Neural crest cell (in vitro differentiated cells): Measurements from ENCODE around the gene CREB3L4. TPM values are rescaled to one million over a fixed set of nuclear protein-coding genes. Genes with fewer than 3 reads are reported as not detected.
A peak's percentile ranks its signal among the peaks of the same experiment; 100 is the strongest.

Experiments
- DNase-seq: peaks from one replicate; pipeline ENCODE4 v3.0.0; 2021; ENCODE audit warnings: low read depth, mixed read lengths, low spot score
- H3K27ac Mint-ChIP-seq: one replicate; pipeline ENCODE4 v1.8.0; 2021; ENCODE audit warnings: mild to moderate bottlenecking, mixed read lengths; ENCODE audit not compliant: unreplicated experiment
- H3K27me3 Mint-ChIP-seq: 2 replicates; pipeline ENCODE4 v1.8.0; 2021; ENCODE audit warnings: low read depth, mild to moderate bottlenecking, mixed read lengths
- H3K36me3 Mint-ChIP-seq: 2 replicates; pipeline ENCODE4 v1.8.0; 2021; ENCODE audit warnings: low read depth, mild to moderate bottlenecking, mixed read lengths
- H3K4me1 Mint-ChIP-seq: 2 replicates; pipeline ENCODE4 v1.8.0; 2021; ENCODE audit warnings: mixed read lengths
- H3K4me3 Mint-ChIP-seq: one replicate; pipeline ENCODE4 v1.8.0; 2021; ENCODE audit warnings: mild to moderate bottlenecking, mixed read lengths
- H3K9me3 Mint-ChIP-seq: 2 replicates; pipeline ENCODE4 v1.8.0; 2021; ENCODE audit warnings: mixed read lengths
- total RNA-seq: library from RNA; stranded (reverse); gene quantifications from 2 replicates; pipeline ENCODE4 v1.2.1, GENCODE V29; 2021
- TF ChIP-seq, protein P1 (sequence below): fragments of 200-600 bp; sonication (generic); conservative IDR thresholded peaks from 2 replicates; pipeline ENCODE4 v1.5.0; 2021; ENCODE audit warnings: antibody characterized with exemption, mild to moderate bottlenecking

Gene CREB3L4
- total RNA-seq, 1 donor from 2014 or later = 20.0 TPM

DNA sequence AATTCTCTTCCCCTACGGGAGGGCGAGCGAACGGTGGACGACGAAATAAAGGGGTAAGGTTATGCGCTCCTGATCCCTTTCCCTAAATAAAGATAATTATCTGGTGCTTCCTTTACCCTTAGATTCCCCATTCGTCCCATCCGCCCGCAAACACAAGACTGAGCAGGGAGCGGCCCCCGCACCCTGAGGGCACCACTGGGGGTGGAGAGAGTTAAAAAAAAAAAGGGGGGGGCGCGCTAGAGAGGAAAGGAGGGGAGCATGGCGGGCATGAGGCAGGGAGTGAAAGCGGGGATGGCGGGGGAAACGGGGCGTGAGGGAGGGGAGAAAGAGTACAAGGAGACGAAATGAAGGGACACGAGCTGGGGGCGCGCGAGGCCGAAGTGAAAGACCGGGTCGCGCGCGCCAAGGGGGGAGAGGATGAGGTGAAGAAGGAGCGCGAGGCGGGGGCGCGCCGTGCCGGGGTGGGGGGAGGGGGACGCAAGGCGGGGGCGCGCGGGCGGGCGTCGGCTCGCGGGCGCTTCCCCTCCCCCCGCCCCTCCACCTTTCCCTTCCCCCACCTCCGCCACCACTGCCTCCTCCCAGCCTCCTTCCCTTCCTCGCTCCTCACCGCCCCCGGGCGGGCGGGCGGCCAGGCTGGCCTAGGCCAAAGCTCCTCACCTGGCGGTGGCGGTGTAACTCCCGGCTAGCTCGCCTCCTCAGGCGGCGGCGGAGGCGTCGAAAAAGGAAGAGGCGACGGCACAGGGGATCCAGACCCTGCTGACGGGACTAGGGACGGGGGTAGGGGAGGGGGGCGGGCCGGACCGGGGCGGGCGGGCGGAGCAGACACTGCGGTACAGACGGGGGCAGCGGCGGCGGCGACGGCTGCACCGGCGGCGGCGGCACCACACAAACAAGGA is 45.4 kb upstream of the CREB3L4 start:
- H3K36me3 Mint-ChIP-seq = no peaks in the 10 kb centered on the region
- H3K4me1 Mint-ChIP-seq = peaks cover 35% of the 10 kb centered on the region
- peak overlapping the region; percentile 91 for H3K4me3 Mint-ChIP-seq
- H3K27ac Mint-ChIP-seq = peak overlapping the region; percentile 82
- TF ChIP-seq, protein P1, sequence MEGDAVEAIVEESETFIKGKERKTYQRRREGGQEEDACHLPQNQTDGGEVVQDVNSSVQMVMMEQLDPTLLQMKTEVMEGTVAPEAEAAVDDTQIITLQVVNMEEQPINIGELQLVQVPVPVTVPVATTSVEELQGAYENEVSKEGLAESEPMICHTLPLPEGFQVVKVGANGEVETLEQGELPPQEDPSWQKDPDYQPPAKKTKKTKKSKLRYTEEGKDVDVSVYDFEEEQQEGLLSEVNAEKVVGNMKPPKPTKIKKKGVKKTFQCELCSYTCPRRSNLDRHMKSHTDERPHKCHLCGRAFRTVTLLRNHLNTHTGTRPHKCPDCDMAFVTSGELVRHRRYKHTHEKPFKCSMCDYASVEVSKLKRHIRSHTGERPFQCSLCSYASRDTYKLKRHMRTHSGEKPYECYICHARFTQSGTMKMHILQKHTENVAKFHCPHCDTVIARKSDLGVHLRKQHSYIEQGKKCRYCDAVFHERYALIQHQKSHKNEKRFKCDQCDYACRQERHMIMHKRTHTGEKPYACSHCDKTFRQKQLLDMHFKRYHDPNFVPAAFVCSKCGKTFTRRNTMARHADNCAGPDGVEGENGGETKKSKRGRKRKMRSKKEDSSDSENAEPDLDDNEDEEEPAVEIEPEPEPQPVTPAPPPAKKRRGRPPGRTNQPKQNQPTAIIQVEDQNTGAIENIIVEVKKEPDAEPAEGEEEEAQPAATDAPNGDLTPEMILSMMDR = peak; percentile 35
- DNase-seq = no peak
- H3K27me3 Mint-ChIP-seq = peaks cover 2% of the 10 kb centered on the region
- no peaks in the 10 kb centered on the region for H3K9me3 Mint-ChIP-seq

DNA sequence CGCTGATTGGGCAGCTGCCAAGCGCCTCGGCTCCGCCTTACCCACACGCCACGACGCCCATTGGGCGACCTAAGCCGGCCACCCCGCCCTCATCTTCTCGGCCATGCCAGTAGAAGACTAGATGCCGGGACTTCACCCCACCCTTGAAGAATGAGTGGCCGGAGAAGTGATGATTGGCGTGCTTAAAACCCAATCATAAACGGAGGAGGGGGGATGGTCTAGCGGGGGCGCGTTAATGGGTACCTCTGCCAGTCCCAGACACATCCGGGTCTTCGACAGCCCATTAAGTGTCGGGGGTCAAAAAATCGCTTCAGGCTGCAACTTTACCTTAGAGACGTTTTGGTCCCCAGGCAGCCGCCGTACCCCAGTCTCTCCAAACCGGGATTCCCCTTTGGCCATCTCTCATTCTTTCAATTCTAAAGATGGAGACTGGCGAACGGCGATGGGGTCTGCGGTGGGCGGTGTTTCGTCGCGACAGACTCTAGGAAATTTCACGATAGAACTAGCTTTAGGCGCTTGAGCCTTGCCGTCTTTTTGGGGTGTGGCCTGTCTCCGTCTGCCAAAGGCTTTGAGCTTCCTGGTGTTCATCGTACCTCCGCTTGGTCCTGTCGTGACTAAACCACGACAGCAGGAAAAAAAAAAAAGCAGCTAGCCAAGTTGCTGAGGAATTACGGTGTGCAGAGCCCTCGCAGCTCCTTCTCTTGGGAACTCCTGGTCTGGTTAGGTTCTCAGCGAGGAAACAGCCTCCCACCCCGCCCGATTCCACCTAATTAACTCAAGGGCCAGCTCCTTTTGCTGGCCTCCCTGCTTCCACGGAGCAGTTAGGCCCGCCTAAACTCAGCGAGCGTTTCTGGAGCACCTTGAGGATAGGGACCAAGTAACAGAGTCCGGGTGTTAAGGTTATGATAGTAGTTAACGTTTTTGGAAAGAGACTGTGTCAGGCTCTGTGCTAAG is 44.5 kb upstream of the CREB3L4 start, which contains the start of gene GATAD2B:
Gene GATAD2B (minus strand): TSS at position 1 of the 954 bp plus-strand sequence. CDS start 94,625 bp downstream, outside the sequence.
- no peaks in the 10 kb centered on the region for H3K36me3 Mint-ChIP-seq
- TF ChIP-seq, protein P1 = no peak
- H3K9me3 Mint-ChIP-seq = no peaks in the 10 kb centered on the region
- peaks cover 39% of the 10 kb centered on the region for H3K4me1 Mint-ChIP-seq
- H3K27ac Mint-ChIP-seq = peak within 1 kb of the TSS; percentile 97
- H3K4me3 Mint-ChIP-seq = peak within 1 kb of the TSS; percentile 91
- peaks cover 2% of the 10 kb centered on the region for H3K27me3 Mint-ChIP-seq
- peak; percentile 97 for DNase-seq

DNA sequence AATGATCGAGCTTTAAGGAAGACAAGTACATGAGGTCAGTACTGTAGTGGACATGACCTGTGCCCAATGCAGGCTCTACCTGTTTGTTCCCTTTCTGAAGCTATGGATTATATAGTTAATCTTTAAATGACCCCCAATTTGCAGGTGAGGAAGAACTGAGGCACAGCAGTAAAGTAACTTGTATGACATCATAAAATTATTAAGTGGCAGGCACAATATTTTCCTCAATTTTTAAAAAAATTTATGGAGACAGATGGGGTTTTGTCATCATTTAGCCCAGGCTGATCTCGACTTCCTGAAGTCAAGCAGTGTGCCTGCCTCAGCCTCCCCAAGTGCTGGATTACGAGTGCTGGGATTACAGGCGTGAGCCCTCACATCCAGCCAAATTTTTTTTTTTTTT is 41.3 kb upstream of the CREB3L4 start:
- no peak overlapping the region for H3K27ac Mint-ChIP-seq
- H3K4me1 Mint-ChIP-seq = peaks cover 32% of the 10 kb centered on the region
- H3K27me3 Mint-ChIP-seq = peaks cover 2% of the 10 kb centered on the region
- no peaks in the 10 kb centered on the region for H3K36me3 Mint-ChIP-seq
- TF ChIP-seq, protein P1 = no peak
- peak overlapping the region; percentile 42 for H3K4me3 Mint-ChIP-seq
- no peak for DNase-seq
- H3K9me3 Mint-ChIP-seq = no peaks in the 10 kb centered on the region

DNA sequence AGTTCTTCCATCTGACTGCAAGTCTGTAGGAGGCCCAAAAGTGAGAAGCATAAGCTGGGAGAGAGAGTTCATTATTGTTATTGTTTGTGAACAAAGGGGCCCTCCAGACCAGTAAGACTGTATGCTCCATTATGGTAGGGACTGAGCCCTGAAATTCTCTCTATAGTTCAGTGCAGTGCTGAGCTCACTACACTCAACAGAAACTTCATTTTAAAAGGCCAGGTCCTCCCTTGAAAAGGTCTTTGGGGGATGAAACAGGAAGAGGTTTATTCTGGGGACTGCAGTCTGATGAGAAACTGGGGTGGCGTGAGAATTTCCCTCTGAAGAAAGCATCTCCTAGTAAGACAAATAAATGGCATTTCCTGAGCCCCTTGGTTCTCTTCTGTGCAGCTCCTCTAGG is 39.5 kb upstream of the CREB3L4 start:
- H3K4me1 Mint-ChIP-seq = peaks cover 25% of the 10 kb centered on the region
- H3K27me3 Mint-ChIP-seq = no peaks in the 10 kb centered on the region
- H3K9me3 Mint-ChIP-seq = no peaks in the 10 kb centered on the region
- H3K27ac Mint-ChIP-seq = peak overlapping the region; percentile 9
- DNase-seq = no peak
- no peaks in the 10 kb centered on the region for H3K36me3 Mint-ChIP-seq
- H3K4me3 Mint-ChIP-seq = peak overlapping the region; percentile 51
- TF ChIP-seq, protein P1 = no peak

DNA sequence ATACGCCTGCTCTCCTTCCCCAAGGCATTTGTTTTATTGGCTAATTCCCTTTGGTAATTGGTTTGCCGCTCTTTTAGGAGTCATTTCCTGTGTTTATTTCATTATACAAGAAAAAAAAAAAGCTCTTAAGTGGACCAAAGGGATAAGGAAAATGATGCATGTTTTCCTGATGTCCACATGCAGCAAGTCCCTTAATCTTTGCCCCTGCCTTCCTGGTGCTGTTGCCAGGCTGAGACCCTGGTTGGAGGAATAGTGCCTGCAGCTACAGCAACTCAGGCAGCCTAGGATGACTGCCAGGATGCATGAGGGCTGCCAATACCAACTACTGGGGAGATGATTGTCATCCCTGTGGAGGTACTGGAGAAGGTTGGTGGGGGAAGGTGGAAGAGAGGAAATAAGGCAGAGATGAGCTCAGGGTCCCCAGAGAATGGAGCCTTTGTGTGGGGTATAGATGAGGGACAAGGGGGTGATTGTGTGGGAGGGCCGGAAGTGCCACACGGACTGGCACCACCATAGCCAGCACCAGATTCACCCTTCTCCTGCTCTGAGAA is 38.8 kb upstream of the CREB3L4 start:
- Mint-ChIP-seq H3K4me1 (peaks cover 22% of the 10 kb centered on the region), H3K27me3 (no peaks in the 10 kb centered on the region), H3K4me3 (peak overlapping the region; percentile 26), H3K27ac (peak overlapping the region; percentile 88), H3K36me3 (no peaks in the 10 kb centered on the region), H3K9me3 (no peaks in the 10 kb centered on the region)
- TF ChIP-seq, protein P1 = no peak
- DNase-seq = no peak
